HepG2 (cell line): Measurements from ENCODE around the gene ANKS1B. TPM values are rescaled to one million over a fixed set of nuclear protein-coding genes. Genes with fewer than 3 reads are reported as not detected.

Source experiments
- ATAC-seq: fragments of 200-7000 bp; cut with Tn5 transposase; 3 replicates; pipeline ENCODE4 v1.9.1; 2020; ENCODE audit warnings: mild to moderate bottlenecking, moderate library complexity
- BruUV-seq: library from RNA; stranded (reverse); fragments of 400-500 nt; replicated peaks from 2 replicates; lab custom pipeline; 2021; lab: Mats Ljungman, UMichigan
- CTCF ChIA-PET: fragments of 300-600 bp; formaldehyde crosslinking; extraction: SDS; loops from one replicate; lab custom pipeline; 2021; ENCODE audit warnings: low total read pairs, inconsistent platforms, low intra/inter-chr PET ratio; lab: Yijun Ruan, JAX
- POLR2A ChIA-PET: fragments of 350-600 bp; sonication (Branson Sonifier 250); formaldehyde crosslinking; loops from one replicate; lab custom pipeline; 2020; ENCODE audit warnings: antibody characterized with exemption, inconsistent platforms; lab: Yijun Ruan, JAX
- DNase-seq: peaks from one replicate; pipeline ENCODE4 v3.0.0-alpha.2; 2015; ENCODE audit warnings: low spot score
- FAIRE-seq: peaks from 3 replicates; lab custom pipeline; 2011; peaks lifted over from hg19 to GRCh38; lab: Jason Lieb, UNC
- H2AFZ ChIP-seq: one replicate; pipeline ENCODE4 v1.6.1; 2011; ENCODE audit warnings: low read length, inconsistent platforms
- H3K27ac ChIP-seq: fragments of 300-600 bp; 3 replicates; pipeline ENCODE4 v1.8.0; 2011; ENCODE audit warnings: mixed run types, mild to moderate bottlenecking, mixed read lengths, low read length, inconsistent platforms; ENCODE audit not compliant: insufficient read depth; ENCODE audit errors: extremely low read length
- H3K27me3 ChIP-seq, 2 experiments: fragments of 200-600 bp in 1 of 2; 2 replicates in 1 of 2; 3 replicates in 1 of 2; pipeline versions ENCODE4 v1.6.0 to v1.8.0; 2011; ENCODE audit warnings: low read length in 2 of 2, mild to moderate bottlenecking in 2 of 2, moderate library complexity in 2 of 2, inconsistent platforms in 1 of 2; ENCODE audit not compliant: insufficient read depth in 2 of 2, control insufficient read depth in 1 of 2
- H3K36me3 ChIP-seq, 2 experiments: fragments of 200-600 bp in 1 of 2; replicated peaks in 1 of 2; 2 replicates in 1 of 2; 3 replicates in 1 of 2; pipeline versions ENCODE4 v1.5.1 to v1.8.0; 2011; ENCODE audit warnings: low read length in 2 of 2, inconsistent platforms in 1 of 2; ENCODE audit not compliant: insufficient read depth in 2 of 2, control insufficient read depth in 1 of 2
- H3K4me1 ChIP-seq: 2 replicates; pipeline ENCODE4 v1.5.1; 2012; ENCODE audit warnings: low read length, inconsistent platforms; ENCODE audit not compliant: insufficient read depth
- H3K4me2 ChIP-seq: 2 replicates; pipeline ENCODE4 v1.6.0; 2011; ENCODE audit warnings: low read depth, low read length, inconsistent platforms
- H3K4me3 ChIP-seq, 3 experiments: fragments of 200-600 bp in 1 of 3; sonication (generic), shearing (Covaris generic) in 1 of 3; replicated peaks in 1 of 3; 2 replicates each; pipeline ENCODE4 v1.5.1; 2011 to 2016; ENCODE audit warnings: low read length in 3 of 3, inconsistent platforms in 2 of 3, low read depth in 2 of 3, mild to moderate bottlenecking in 2 of 3, control low read depth in 1 of 3, mixed read lengths in 1 of 3; ENCODE audit not compliant: insufficient read depth in 1 of 3
- H3K79me2 ChIP-seq: one replicate; pipeline ENCODE4 v1.6.1; 2011; ENCODE audit warnings: low read length, inconsistent platforms; ENCODE audit not compliant: insufficient read depth
- H3K9ac ChIP-seq: 2 replicates; pipeline ENCODE4 v1.6.0; 2011; ENCODE audit warnings: mild to moderate bottlenecking, low read depth, low read length, inconsistent platforms; ENCODE audit not compliant: insufficient read depth
- H3K9me3 ChIP-seq: 2 replicates; pipeline ENCODE4 v1.5.1; 2012; ENCODE audit warnings: mild to moderate bottlenecking, low read length
- H4K20me1 ChIP-seq: 2 replicates; pipeline ENCODE4 v1.6.0; 2011; ENCODE audit warnings: inconsistent platforms, mild to moderate bottlenecking, low read length, moderate library complexity; ENCODE audit not compliant: insufficient read depth
- ATF2 ChIP-seq: sonication (generic); formaldehyde crosslinking; IDR thresholded peaks from 2 replicates; pipeline ENCODE4 v1.4.0; 2020; ENCODE audit warnings: missing genetic modification reagents
- FOXM1 ChIP-seq: sonication (generic); formaldehyde crosslinking; IDR thresholded peaks from 2 replicates; pipeline ENCODE4 v1.5.0; 2020; ENCODE audit warnings: missing genetic modification reagents
- IKZF1 ChIP-seq: fragments of 450-650 bp; IDR thresholded peaks from 2 replicates; pipeline ENCODE4 v1.7.1; 2016
- RNF219 ChIP-seq: sonication (generic); formaldehyde crosslinking; IDR thresholded peaks from 2 replicates; pipeline ENCODE4 v1.5.0; 2020; ENCODE audit warnings: mild to moderate bottlenecking, missing genetic modification reagents
- ZNF503 ChIP-seq: sonication (generic); formaldehyde crosslinking; IDR thresholded peaks from 2 replicates; pipeline ENCODE4 v1.4.0; 2020; ENCODE audit warnings: missing genetic modification reagents
- ZNF773 ChIP-seq: sonication (generic); formaldehyde crosslinking; IDR thresholded peaks from 2 replicates; pipeline ENCODE4 v1.4.0; 2020; ENCODE audit warnings: missing genetic modification reagents, borderline replicate concordance
- ZSCAN31 ChIP-seq: sonication (generic); formaldehyde crosslinking; IDR thresholded peaks from 2 replicates; pipeline ENCODE4 v1.5.0; 2020; ENCODE audit warnings: low read depth, mild to moderate bottlenecking, missing genetic modification reagents
- WGBS: methylation state at CpG from one replicate; pipeline ENCODE4 v1.1.6; 2017; ENCODE audit warnings: low lambda C conversion rate; 5-methylcytosine and 5-hydroxymethylcytosine counted together
- in situ Hi-C: cut with HindIII; loops from 2 replicates; pipeline ENCODE4 v1.10.0; 2017; ENCODE audit warnings: low pct_unique_long_range_greater_than_20kb; ENCODE audit not compliant: extremely low pct_ligation_motif_present
- intact Hi-C: fragments of 100-400 bp; cut with micrococcal nuclease; formaldehyde crosslinking; loops from one replicate; pipeline ENCODE4 v1.10.0; 2022; ENCODE audit not compliant: unreplicated experiment
- polyA plus RNA-seq, 8 experiments: library from polyadenylated mRNA; depleted of rRNA in 3 of 8; stranded (reverse) in 7 of 8; unstranded in 1 of 8; fragments of >200 nt; fragmentation: Illumina TruSeq in 4 of 8; extraction: Trizol in 4 of 8; gene quantifications; 2 replicates each; pipeline versions ENCODE4 v1.2.1 to v1.2.3, GENCODE V29; 2011 to 2016; ENCODE audit warnings: low read depth in 4 of 8, missing spikeins in 1 of 8, mixed read lengths in 1 of 8; ENCODE audit not compliant: insufficient read depth in 1 of 8
- total RNA-seq, 5 experiments: library from RNA; depleted of rRNA; stranded (reverse); fragments of >200 nt; fragmentation: Illumina TruSeq; extraction: Trizol; gene quantifications; 2 replicates each; pipeline ENCODE4 v1.2.3, GENCODE V29; 2016; ENCODE audit warnings: low read depth in 1 of 5

ANKS1B gene
- total and polyA plus RNA-seq, 2 of the 13 experiments (the other 11 are each of a cell fraction or from before 2014, with no cell fraction given), result 0.15 TPM; not detected in 1

- no peak for TF ChIP-seq ZNF503 (CRISPR knock-in tag)
- no peak for TF ChIP-seq RNF219 (CRISPR knock-in tag)
- no peak for TF ChIP-seq FOXM1 (CRISPR knock-in tag)
Measured at GRCh38 chr12:99906786-99907579, 77.8 kb downstream of the ANKS1B start (continued).

GRCh38 chr12:99901181-99901580 is 83.6 kb downstream of the ANKS1B start:
- Histone ChIP-seq H3K4me1 (no peaks in the 10 kb centered on the region), H3K9me3 (no peaks in the 10 kb centered on the region), H3K4me2 (no peak overlapping the region), H3K36me3 (no peaks in the 10 kb centered on the region), H3K27ac (no peak overlapping the region), H4K20me1 (no peaks in the 10 kb centered on the region), H3K4me3 (no peak overlapping the region), H3K79me2 (no peaks in the 10 kb centered on the region), H3K9ac (no peak overlapping the region), H2AFZ (no peak overlapping the region), H3K27me3 (no peaks in the 10 kb centered on the region)
- ATAC-seq (no peak), DNase-seq (no peak), FAIRE-seq (no peak)
- CTCF ChIA-PET, result no interaction called here
- in situ Hi-C loops, result no loop called here
- 2% methylated on average over 2 of the region's 2 CpGs for WGBS
- intact Hi-C loops, result no loop called here
- POLR2A ChIA-PET, result no interaction called here
- BruUV-seq, result no TSS peak
- TF ChIP-seq ATF2 (CRISPR knock-in tag) (no peak), ZNF773 (CRISPR knock-in tag) (no peak), IKZF1 (no peak), ZSCAN31 (CRISPR knock-in tag) (no peak)
